ENCODE results near the gene APBB2.

GRCh38 chr4:41065434-41066006 lies 148.8 kb downstream of the APBB2 start:
- TF ChIP-seq CTCF (IDR thresholded peaks at IDR 0.05) (no peak), POLR2A (IDR thresholded peaks at IDR 0.05; ENCODE audit: low read depth) (no peak), POLR2AphosphoS5 (IDR thresholded peaks at IDR 0.05) (no peak)

All from esophagus muscularis mucosa (tissue), 3 donors.